SK-N-MC (cell line): ENCODE data around the gene GPR176.

Experiments
- EZH2 ChIP-seq: fragments of 200-600 bp; sonication (generic); IDR thresholded peaks from one replicate; pipeline ENCODE4 v1.6.1; 2017; ENCODE audit warnings: antibody characterized with exemption
- FOXP2 ChIP-seq: optimal IDR thresholded peaks from 2 replicates; pipeline ENCODE3; 2011; ENCODE audit warnings: mild to moderate bottlenecking, moderate library complexity; ENCODE audit not compliant: insufficient read depth; ENCODE audit errors: extremely low read length, control extremely low read depth
- POLR2AphosphoS5 ChIP-seq: IDR thresholded peaks from 2 replicates; pipeline ENCODE4 v1.6.1; 2012; ENCODE audit warnings: mild to moderate bottlenecking, low read depth, low read length, borderline replicate concordance

- TF ChIP-seq EZH2, result no peak
- no peak for TF ChIP-seq POLR2AphosphoS5
- no peak for TF ChIP-seq FOXP2
Measured at GRCh38 chr15:39886418-39886817, 33.6 kb downstream of the GPR176 start.
